GM19438 (cell line): Measurements from ENCODE around the gene GRM7.
"Not testable (repeated sequence)": the region's sequence is repeated elsewhere in the genome, so short reads cannot be mapped to it uniquely, and the experiment has no call there.

Experiments
- ATAC-seq: cut with Tn5 transposase; IDR thresholded peaks from one replicate; pipeline ENCODE4 v1.9.1; 2021; ENCODE audit warnings: low read depth; ENCODE audit not compliant: unreplicated experiment

The GRM7 gene

DNA sequence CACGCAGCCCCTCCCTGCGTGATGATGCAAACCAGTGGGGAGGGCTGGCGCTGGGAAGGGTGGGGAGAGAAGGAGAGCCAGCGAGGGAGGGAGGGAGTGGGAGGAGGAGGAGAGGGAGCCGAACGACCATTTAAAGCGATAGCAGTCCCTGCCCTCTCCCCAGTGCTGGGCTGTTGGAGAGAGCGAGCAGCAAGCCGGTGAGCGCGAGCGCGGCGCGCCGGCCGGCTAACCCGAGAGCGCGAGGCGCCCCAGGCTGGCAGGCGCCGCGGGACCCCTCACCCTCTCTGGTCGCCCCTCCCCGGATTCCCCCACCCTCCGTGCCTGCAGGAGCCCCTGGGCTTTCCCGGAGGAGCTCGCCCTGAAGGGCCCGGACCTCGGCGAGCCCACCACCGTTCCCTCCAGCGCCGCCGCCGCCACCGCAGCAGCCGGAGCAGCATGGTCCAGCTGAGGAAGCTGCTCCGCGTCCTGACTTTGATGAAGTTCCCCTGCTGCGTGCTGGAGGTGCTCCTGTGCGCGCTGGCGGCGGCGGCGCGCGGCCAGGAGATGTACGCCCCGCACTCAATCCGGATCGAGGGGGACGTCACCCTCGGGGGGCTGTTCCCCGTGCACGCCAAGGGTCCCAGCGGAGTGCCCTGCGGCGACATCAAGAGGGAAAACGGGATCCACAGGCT, at the start of gene GRM7:
Gene GRM7 (plus strand): TSS at position 162 of the 671 bp plus-strand sequence.
- no peak for ATAC-seq

DNA sequence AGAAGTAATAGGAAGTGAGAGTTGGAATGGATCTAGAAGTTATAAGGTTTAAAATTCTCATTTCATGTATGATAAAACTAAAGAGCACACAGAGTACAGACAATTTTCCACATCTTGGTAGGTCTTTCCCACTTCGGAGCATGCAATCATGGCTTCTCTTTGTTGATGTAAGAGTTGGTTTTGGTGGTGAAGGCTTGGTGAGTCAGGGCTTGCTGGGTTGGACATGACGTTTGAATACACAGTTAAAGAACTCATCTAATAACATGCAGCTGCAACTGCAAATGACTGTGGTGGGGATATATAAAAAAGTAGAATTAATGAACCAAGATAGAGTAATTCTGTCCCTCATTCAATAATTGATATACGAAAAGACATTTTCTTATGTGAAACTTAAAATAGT, 39.5 kb upstream of the GRM7 start:
- no peak for ATAC-seq

DNA sequence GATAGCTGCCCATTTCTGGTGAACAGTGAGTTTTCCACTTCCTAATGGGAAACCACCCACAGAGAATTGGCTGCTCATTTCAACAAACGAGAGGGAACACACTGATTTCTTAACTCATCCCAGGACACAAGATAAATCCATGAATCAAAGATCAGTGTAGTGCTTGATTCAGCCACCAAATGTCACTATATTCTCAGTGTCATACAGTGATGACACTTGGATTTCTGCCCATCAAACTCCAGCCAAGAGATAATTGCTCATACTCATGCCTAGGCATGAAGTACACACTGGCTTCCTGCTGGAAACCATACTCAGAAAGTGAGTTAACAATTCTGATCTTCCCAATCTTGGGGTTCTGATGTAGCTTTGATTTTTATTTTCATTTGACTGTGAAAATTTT, 35.4 kb upstream of the GRM7 start:
- no peak for ATAC-seq

DNA sequence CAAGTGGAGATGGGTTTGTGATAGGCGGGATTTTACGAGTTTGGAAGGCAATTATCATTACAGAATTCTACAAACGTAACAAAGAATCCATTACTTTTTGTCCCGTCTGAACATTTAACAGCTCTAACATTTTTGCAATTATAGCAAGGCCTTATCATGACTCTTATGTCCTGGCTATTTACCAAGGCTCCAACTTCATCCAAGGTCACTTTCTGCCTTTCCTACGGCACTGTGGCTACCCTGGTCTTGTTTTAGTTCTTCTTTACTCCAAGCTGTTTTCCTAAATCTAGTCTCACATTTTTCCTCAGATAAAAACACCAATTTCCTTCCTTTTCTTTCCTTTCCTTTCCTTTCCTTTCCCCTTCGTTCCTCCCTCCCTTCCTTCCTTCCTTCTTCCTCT, 33.5 kb upstream of the GRM7 start:
- ATAC-seq: no peak

DNA sequence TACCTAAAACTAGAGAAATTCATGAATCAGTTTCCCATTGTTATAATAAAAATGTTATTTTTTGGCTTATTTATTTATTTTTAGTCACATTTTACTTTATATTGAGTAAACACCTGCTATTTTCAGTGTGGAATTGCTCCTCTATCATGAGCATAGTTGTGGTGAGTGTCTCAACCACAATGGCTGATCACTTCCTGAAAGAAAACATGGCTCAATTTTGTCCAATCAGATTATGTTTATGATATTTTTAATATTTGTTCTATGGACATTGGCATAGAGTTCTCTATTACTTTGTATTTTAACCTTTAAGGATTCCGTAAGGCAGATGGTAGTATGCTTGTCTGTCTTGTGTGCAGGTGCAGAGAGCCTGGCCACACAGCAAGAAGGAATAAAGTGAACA, 16.2 kb upstream of the GRM7 start:
- ATAC-seq: no peak

DNA sequence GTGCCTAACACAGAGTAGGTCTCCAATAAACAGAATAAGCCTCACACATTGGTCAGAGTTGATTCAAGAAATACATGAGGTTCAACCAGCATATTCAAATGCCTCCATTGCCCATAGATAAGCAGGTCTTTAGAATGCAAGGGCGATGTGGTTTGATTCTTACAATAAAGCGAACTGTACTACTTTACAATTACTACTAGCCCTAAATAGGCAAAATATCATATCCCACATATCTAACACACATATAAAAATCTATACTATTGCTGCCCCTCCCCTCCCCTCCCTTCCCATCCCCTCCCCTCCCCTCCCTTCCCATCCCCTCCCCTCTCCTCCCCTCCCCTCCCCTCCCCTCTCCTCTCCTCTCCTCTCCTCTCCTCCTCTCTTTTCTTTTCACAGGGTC, 6.7 kb upstream of the GRM7 start:
- no peak for ATAC-seq

DNA sequence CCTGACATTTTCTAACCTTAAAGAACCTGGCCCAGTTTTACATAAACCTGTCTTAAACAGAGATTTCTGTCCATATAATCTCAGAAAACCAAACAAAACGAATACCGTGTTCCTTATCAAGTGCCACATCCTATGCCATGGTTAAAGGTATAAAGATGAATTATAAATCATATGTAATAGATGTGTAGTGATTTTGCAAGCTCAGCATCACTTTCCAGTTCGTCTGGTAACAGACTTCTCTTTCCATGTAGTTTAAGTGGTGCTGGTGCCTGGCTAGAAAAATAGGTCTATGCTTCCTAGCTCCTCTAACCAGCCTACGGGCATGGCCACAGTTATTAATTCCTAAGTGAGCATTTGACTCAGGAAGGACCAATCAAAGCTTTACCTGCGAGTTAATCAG, 3.4 kb upstream of the GRM7 start:
- ATAC-seq: no peak

DNA sequence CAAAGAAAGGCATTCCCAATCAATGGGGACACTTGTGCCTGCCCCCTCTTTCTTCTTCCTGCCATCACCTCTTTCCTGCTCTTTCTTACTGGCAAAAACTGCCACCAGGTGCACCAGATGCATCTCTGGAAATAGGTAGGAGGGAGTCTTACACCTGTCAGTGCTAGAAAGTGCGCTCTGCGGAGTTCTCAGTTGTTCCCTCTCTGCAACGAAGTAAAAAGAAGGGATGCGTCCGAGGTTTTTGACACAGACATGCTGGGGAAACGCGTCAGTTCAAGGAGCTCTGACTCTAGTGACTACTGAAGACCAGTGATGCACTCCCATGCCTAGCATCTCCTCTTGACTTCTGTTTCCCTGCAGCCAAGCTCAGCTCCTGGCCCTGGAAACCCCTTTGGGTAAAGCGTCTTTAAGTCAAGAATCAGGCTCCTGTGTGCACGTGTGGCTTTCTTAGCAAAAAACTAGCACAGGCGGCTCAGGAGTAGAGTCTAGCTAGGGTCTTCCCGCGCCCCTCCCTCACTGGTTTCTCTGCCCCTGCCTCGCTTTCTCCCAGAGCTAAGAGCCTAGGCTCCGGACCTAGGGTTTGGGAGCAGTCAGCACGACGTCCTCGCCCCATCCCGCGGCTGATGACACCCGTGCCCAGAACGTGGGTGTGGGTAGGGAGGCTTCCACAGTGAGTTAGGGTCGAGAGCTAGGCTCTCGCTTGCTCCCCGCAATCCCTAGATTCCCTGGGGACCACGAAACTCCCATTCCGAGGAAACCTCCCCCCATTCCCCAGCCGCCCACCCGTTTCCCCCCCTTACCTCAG, 564 bp upstream of the GRM7 start:
- no peak for ATAC-seq

DNA sequence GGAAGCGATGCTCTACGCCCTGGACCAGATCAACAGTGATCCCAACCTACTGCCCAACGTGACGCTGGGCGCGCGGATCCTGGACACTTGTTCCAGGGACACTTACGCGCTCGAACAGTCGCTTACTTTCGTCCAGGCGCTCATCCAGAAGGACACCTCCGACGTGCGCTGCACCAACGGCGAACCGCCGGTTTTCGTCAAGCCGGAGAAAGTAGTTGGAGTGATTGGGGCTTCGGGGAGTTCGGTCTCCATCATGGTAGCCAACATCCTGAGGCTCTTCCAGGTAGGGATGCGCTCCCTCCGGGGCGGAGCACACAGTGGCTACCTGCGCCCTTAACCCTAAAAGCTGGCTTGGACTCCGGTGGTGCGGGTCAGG, 698 bp downstream of the GRM7 start:
- no peak for ATAC-seq

DNA sequence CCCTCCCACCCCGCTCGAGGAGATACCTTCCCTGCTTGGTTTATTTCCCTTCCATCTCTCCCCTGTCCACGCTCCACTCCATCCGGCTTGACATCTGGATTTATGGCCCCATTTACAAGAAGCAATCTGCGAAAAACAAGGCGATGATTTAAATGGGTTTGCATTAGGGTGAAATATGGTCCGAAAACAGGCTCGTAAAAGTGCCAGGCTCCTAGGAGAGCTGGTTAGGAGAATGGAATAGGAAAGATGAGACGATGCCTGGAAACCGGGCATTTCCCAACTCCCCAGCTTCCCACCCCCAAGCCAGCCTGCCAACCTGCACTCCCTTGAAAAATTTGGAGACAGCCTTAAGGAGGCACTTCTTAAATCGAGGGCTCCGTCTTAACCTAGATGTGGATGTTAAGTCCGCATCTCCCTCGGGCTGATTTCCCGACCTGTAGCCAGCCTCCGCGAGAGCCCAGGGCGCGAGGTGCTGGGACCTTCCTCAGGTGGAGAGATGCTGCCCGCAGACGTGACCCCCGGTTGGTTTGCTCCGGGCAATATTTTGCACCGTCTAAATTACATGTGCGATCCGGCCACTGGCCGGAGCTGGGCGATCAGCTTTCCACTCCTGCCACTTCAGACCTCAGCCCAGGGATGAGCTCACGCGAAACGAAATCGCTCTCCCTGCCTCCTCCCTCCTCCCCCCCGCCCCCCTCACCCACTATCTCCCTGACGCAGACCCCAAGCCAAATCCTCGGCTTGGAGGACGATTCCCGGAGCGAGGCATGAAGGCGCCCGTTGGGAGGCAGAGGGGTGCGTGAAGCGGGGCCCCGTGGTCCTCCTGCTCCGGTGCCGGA, 1.3 kb downstream of the GRM7 start:
- no peak for ATAC-seq

DNA sequence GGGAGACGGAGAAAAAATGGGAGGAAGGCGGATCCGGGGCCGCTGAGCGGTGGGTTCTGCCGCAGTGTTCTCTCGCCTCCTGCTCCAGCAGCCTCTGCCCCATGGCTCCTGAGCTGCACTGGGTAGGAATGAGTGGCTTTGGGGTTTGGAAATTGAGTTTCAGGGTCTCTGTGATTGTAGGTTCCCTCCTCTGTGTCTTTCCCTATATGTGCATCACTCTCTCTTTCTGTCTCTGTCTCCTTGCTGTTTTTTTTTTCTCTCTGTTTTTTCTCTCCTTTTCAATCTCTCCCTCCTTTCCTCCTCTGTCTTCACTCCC, 1.9 kb downstream of the GRM7 start:
- no peak for ATAC-seq

DNA sequence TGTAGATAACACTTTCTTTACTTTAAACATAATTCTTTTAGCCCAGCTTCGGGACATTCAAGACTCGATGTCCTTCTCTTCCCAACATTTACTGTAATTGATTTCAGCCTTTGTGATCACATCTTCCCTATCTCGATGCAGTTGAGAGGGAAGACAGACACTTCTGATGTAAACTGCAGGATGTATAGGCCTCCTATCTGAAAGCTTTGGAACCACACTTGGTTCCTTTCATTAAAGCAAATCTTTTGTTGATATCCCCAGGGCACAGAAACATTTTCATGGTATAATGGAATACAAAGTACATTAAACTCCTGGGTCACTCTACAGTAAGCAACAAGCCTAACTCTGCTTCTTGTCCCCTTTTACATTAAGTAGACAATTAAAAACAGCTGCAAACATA, 6.4 kb downstream of the GRM7 start:
- no peak for ATAC-seq

DNA sequence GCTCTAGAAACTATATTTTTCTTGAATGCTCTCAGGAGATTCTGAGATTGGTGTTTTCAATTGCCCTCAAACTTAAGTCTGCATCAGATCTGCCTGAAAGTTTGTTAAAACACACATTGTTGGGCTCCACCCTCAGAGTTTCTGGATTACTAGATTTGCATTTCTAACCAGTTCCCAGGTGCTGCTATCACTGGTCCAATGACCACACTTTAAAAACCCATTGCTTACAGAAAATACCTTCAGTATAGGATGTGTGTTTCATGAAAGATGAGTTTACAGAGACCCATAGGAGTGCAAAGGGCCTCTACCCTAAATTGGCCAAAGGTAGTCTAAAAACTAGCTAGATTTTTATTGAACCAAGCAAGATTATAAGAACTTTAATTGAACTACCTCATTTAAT, 17.8 kb downstream of the GRM7 start:
- ATAC-seq: no peak

DNA sequence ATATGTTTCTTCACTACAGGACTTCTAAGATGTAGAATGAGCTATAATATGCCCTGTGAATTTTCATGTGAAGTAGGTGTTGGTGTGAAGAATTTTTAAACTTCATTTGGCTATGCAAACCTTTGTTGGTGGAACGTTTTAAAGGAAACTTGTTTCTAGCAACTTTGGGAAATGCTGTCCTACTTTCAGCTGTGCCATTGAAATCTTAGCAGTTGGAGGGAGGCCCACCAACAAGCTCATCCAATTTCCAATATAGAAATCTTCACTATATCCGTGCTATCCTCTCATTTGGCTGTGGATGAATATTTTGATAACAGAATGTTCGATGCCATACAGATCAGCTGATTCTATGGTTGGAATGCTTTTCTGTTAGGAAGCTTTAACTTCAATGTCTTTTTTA, 51.3 kb downstream of the GRM7 start:
- ATAC-seq: no peak

DNA sequence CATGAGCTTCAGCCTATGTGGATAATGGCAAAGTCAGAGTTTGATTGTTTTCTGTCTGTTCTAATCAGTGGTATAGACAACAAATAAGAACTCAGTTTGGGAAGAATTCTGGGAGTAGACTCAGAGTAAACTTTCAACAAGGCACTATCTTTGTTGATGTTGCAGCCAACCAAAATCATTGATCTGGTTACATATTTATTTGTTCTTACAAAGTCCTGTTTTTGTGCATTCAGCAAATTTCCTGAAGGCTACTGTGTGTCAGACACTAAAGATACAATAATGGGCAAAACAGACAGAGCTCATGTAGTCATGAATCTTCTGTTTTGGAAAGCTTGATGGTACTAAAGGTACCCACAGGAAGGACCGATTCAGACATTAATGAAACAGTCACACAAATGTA, 55.0 kb downstream of the GRM7 start:
- ATAC-seq: no peak

DNA sequence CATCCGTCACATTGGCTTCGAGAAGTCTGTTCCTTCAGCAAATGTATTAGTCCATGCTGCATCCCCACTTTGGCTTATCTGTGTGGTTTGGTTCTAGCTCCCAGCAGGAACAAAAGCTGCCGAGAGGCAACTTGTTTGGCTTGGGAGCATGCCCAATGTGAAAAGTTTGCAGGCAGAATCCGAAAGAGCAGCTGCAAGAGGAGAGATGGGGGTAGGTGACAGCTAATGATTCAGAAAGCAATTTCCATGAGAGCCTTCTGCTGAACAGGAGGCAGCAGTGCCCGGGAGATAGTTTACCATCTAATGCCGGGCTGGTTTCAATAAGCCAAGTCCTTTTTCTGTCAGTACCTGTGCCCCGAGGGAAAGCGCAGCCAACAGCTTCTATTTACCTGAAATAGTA, 60.2 kb downstream of the GRM7 start:
- no peak for ATAC-seq

DNA sequence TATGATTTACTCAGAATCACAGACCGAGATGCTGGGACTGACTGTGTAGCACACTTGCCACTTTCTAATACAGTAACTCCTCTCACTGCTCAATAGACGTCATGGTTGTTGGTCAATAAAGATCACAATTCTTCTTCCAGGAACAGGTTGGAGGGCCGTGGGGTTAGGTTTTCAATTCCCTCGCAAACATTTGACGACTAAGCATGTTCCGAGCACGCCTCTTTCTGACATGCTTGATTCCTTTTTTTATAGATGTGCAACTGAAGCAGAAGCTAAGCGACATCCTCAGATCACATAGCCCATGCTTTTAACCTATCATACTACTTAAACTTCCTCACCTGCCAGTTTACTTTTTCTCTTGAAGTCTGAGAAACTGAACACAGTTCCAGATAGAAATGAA, 61.0 kb downstream of the GRM7 start:
- no peak for ATAC-seq

DNA sequence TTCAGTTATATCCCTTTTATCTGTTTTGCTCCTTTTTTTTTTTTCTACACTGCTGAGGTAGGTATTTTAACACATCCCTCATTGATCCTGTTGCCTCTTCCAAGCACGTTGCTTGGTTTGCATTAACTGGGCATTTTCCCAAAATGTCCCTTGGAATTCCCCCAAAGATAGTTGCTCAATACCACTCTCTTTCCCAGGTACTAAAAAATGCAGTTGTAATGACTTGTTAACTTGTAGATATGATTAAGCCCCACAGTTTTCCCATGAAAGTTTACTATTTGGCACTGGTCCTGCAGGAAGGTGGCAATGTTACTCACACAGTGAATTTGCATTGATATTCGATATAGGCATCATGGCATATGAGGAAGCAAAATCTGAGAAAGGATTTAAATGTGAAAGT, 67.1 kb downstream of the GRM7 start:
- ATAC-seq: no peak

DNA sequence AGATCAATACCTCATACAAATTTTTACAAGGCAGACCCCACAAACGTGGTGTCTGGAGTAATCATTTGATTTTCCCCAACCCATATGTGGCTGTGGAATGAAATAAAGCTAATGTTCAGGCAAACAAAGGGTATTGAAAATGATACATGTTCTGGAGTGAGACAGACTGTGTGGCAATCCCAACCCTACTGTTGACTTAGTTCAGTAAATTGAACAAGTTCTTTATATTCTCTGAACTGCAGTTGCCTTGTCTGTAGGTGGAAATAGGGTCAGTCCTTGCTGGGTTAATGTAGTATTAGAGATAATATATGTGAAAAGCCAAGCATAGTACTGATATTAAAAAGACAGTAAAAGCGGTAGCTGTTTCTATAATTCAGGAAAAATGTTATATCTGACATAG, 69.0 kb downstream of the GRM7 start:
- no peak for ATAC-seq

DNA sequence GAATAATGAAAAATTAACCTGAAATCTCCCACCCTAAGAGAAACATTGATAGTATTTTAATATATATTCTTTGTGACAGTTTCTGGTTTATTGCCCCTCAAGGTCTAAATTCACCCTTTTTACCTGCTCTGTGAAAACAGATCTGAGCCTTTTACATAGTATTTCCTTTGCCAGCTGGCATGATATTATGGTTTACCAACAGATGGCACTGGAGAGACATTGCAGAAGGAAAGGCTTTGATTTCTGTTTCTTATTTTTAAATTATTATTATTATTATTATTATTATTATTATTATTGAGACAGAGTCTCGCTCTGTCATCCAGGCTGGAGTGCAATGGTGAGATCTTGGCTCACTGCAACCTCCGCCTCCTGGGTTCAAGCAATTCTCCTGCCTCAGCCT, 74.5 kb downstream of the GRM7 start:
- ATAC-seq: not testable (repeated sequence)

DNA sequence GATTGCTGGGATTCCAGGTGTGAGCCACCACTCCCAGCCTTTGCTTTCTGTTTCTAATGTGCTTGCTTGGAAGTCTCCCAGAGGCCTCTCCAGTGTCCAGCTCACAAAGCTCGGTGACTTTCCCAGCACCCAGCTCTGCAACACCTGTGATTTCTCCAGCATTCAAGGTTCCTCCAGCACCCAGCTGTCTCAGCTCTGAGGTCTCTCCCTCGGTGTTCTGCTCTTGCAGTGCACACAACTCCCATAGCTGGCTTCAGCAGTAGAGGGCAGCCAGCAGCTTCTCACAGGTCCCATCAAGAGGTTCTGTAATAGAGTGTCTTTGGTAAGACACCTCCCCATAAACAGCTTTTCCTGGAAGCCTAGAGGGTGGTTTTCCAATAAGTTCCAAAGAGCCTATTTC, 75.1 kb downstream of the GRM7 start:
- ATAC-seq: no peak

DNA sequence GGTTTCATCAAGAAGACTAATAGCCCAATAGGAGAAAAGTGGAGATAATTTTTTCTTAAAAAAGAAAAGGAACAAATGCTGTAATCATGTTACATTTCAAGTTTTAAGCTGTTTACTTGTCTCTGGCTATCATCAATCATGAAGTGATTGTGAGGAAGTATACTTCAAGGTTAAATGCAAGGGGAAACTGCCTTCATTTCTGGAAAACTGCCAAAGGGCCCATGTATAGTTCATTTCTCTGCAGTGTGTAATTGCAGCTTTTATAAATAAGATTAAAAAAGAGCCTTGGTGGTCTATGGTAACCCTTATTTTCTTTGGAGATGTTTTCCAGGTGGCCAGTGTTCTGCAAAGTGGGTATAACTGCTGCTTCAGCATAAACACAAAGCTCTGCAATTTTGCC, 101.9 kb downstream of the GRM7 start:
- ATAC-seq: no peak
